IPS-20b (cell line): ENCODE data around the gene MCRIP1.

Experiments
- H3K27ac ChIP-seq: one replicate; pipeline ENCODE4 v1.5.1; 2013; ENCODE audit warnings: low read length
- H3K27me3 ChIP-seq: 2 replicates; pipeline ENCODE4 v1.6.1; 2013; ENCODE audit warnings: mild to moderate bottlenecking, low read length, inconsistent platforms; ENCODE audit not compliant: insufficient read depth
- H3K36me3 ChIP-seq: 2 replicates; pipeline ENCODE4 v1.6.1; 2013; ENCODE audit warnings: low read depth, mild to moderate bottlenecking, inconsistent platforms, low read length, moderate library complexity; ENCODE audit not compliant: insufficient read depth
- H3K4me1 ChIP-seq: 2 replicates; pipeline ENCODE4 v1.6.1; 2013; ENCODE audit warnings: mild to moderate bottlenecking, control low read depth, inconsistent platforms, low read length, moderate library complexity; ENCODE audit not compliant: insufficient read depth
- H3K4me3 ChIP-seq: 2 replicates; pipeline ENCODE4 v1.5.1; 2013; ENCODE audit warnings: mild to moderate bottlenecking, low read length, inconsistent platforms
- H3K9ac ChIP-seq: 2 replicates; pipeline ENCODE4 v1.6.1; 2013; ENCODE audit warnings: low read depth, mild to moderate bottlenecking, inconsistent platforms, low read length, moderate library complexity
- H3K9me3 ChIP-seq: 2 replicates; pipeline ENCODE4 v1.6.1; 2013; ENCODE audit warnings: mild to moderate bottlenecking, low read depth, low read length, inconsistent platforms; ENCODE audit not compliant: insufficient read depth

Gene MCRIP1

DNA sequence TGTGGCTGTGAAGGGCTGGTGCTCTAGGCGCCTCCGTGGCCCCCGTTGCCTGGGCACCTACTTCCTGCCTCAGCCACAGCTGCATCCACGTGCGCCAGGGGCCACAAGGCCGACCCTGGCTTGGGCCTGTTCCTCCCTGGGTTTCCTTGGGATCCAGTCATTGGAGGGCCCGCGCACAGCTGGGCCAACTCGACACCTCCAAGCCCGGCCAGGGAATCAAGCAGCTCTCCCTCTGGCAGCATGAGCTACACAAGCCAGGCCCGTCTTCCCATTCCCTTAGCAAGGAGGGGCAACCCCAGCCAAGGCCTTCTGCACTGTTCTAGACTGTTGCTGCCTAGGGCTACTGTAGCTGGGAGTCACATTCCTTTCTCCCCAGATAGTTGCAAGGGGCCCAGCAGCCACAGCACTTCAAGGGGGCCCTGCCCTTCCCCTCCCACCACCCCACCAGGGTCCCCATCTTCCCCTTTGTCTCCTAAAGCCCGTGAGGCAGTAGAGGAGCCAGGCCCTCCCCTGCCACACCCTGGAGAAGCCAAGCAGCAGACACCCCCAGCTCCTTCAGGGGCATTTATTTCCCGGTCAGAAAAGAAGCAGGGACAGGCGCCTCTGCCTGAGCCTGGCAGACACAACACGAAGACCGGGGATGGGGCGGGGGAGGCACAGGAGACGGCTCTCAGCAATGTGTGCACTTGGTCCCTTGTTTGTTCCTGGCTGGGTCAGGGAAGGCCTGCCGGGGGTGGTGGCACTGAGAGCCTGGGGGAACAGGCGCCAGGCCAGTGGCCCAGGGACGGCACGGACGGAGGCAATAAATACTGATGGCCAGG is 34.3 kb upstream of the MCRIP1 start:
- Histone ChIP-seq H3K27me3 (no peaks in the 10 kb centered on the region), H3K36me3 (peaks cover 36% of the 10 kb centered on the region), H3K9ac (peak overlapping the region; percentile 45; the same call in 1 of the 2 replicates), H3K27ac (peak overlapping the region; percentile 28), H3K4me1 (no peaks in the 10 kb centered on the region), H3K9me3 (no peaks in the 10 kb centered on the region), H3K4me3 (no peak overlapping the region)

- Histone ChIP-seq H3K9me3 (no peaks in the 10 kb centered on the region), H3K36me3 (peaks cover 36% of the 10 kb centered on the region), H3K27me3 (no peaks in the 10 kb centered on the region), H3K4me1 (no peaks in the 10 kb centered on the region), H3K4me3 (no peak overlapping the region), H3K27ac (peak overlapping the region; percentile 28), H3K9ac (peak overlapping the region; percentile 45; the same call in 1 of the 2 replicates)
These were observed 33.5 kb upstream of the MCRIP1 start for GRCh38 chr17:81866440-81867169.

GRCh38 chr17:81865733-81866439 is 32.8 kb upstream of the MCRIP1 start:
- Histone ChIP-seq H3K9ac (no peak overlapping the region), H3K4me1 (no peaks in the 10 kb centered on the region), H3K4me3 (no peak overlapping the region), H3K9me3 (no peaks in the 10 kb centered on the region), H3K27ac (no peak overlapping the region), H3K27me3 (no peaks in the 10 kb centered on the region), H3K36me3 (peaks cover 36% of the 10 kb centered on the region)

DNA sequence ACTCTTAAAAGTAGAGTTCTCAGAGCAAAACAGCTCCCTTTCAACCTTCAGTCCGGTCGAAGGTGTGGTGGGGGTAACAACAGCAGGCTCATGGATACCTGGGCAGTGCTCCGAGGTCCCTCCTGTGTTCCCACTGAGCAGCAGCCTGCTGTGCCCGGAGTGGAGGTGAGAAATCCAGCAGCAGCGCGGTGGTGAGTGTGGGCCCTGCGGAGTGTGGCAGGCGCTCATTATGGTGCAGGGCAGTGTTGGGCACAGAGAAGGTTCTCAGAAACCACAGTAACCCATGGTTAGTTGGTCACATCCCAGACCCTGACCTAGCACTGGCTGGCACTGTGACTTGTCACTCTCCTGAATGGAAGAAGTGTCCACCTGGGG is 32.3 kb upstream of the MCRIP1 start:
- H3K36me3 ChIP-seq, result peaks cover 36% of the 10 kb centered on the region
- no peak overlapping the region for H3K27ac ChIP-seq
- no peaks in the 10 kb centered on the region for H3K9me3 ChIP-seq
- no peaks in the 10 kb centered on the region for H3K4me1 ChIP-seq
- no peak overlapping the region for H3K4me3 ChIP-seq
- H3K9ac ChIP-seq, result no peak overlapping the region
- no peaks in the 10 kb centered on the region for H3K27me3 ChIP-seq

GRCh38 chr17:81863833-81864768 is 31.0 kb upstream of the MCRIP1 start:
- no peak overlapping the region for H3K27ac ChIP-seq

GRCh38 chr17:81863123-81863675 is 30.1 kb upstream of the MCRIP1 start:
- peaks cover 40% of the 10 kb centered on the region for H3K36me3 ChIP-seq
- no peak overlapping the region for H3K27ac ChIP-seq
- H3K27me3 ChIP-seq, result no peaks in the 10 kb centered on the region
- H3K4me1 ChIP-seq, result 0 out of 2 replicates have a peak, but pooled peaks cover 4% of the 10 kb centered on the region
- no peak overlapping the region for H3K4me3 ChIP-seq
- H3K9ac ChIP-seq, result no peak overlapping the region
- no peaks in the 10 kb centered on the region for H3K9me3 ChIP-seq

More at GRCh38 chr17:81863833-81864768, 31.0 kb upstream of the MCRIP1 start:
- H3K9ac ChIP-seq, result no peak overlapping the region
- H3K4me1 ChIP-seq, result 0 out of 2 replicates have a peak, but pooled peaks cover 4% of the 10 kb centered on the region
- H3K4me3 ChIP-seq, result no peak overlapping the region
- no peaks in the 10 kb centered on the region for H3K9me3 ChIP-seq
- H3K27me3 ChIP-seq, result no peaks in the 10 kb centered on the region
- peaks cover 35% of the 10 kb centered on the region for H3K36me3 ChIP-seq

GRCh38 chr17:81860756-81861568 is 27.9 kb upstream of the MCRIP1 start:
- Histone ChIP-seq H3K36me3 (peaks cover 54% of the 10 kb centered on the region), H3K27ac (no peak overlapping the region), H3K9ac (peak overlapping the region; percentile 93), H3K9me3 (no peaks in the 10 kb centered on the region), H3K4me3 (peak overlapping the region; percentile 95), H3K4me1 (0 out of 2 replicates have a peak, but pooled peaks cover 4% of the 10 kb centered on the region), H3K27me3 (no peaks in the 10 kb centered on the region)

DNA sequence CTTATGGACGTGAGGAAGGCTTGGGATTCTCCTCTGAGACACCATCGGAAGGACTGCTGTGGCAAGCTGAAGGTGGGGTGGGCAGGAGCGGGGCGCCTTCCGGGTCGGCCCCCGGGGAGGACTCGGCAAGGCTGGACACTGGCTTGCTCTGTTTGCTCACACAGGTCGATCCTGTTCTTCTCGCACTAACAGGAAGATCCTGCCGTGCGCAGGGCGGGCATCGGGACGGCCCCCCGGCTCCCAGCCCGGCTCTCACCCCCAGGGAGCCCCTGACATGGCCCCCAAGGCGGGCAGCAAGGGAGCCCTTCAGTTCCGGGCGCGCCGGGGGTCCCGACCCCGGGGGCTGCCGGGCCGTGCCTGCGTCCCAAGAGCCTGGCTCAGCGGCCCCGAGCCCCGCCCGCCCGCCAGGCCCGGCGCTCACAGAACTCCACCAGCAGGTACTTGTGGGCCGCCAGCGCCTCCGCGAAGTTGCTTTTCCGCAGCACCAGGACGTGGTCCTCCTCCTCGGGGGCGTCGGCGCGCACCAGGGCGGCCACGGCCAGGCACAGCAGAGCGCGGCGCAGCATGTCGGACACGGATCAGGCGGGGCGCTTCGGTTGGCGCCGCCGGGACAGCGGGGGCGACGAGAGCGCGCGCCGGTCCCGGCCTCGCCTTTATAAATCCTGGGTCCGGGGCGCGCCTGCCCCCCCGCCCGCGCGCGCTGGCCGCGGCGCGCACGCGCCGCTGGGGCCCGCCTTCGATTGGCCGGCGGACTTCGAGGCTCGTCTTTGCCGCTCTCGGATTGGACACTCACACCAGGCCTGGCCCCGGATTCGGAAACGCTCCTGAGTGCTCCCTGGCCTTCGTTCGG is 27.0 kb upstream of the MCRIP1 start, which contains the start of gene P4HB:
P4HB (minus strand) TSS at position 630 of the 850 bp plus-strand sequence; CDS start at position 566, 64 bp downstream.
- H3K27me3 ChIP-seq, result no peaks in the 10 kb centered on the region
- H3K9ac ChIP-seq, result peak within 1 kb of the TSS; percentile 93
- 0 out of 2 replicates have a peak, but pooled peaks cover 4% of the 10 kb centered on the region for H3K4me1 ChIP-seq
- peak within 1 kb of the TSS; percentile 95 for H3K4me3 ChIP-seq
- no peak within 1 kb of the TSS for H3K27ac ChIP-seq
- no peaks in the 10 kb centered on the region for H3K9me3 ChIP-seq
- peaks cover 54% of the 10 kb centered on the region for H3K36me3 ChIP-seq

GRCh38 chr17:81858967-81859905 is 26.1 kb upstream of the MCRIP1 start:
- Histone ChIP-seq H3K9me3 (no peaks in the 10 kb centered on the region), H3K27ac (no peak overlapping the region), H3K27me3 (no peaks in the 10 kb centered on the region), H3K9ac (peak overlapping the region; percentile 81), H3K4me1 (0 out of 2 replicates have a peak, but pooled peaks cover 4% of the 10 kb centered on the region), H3K36me3 (peaks cover 59% of the 10 kb centered on the region), H3K4me3 (peak overlapping the region; percentile 89)
